GM21825 (cell line): ENCODE measurements around the gene BRSK1.
"Not testable (repeated sequence)": the region's sequence is repeated elsewhere in the genome, so short reads cannot be mapped to it uniquely, and the experiment has no call there.

Experiments
- ATAC-seq: cut with Tn5 transposase; IDR thresholded peaks from one replicate; pipeline ENCODE4 v1.9.1; 2021; ENCODE audit warnings: mild to moderate bottlenecking, moderate library complexity; ENCODE audit not compliant: unreplicated experiment

Gene BRSK1

GRCh38 chr19:55325172-55325571 lies 41.4 kb downstream of the BRSK1 start, which contains the start of gene TMEM150B:
TMEM150B (minus strand) TSS chr19:55325341; CDS start chr19:55321036, 4,305 bp downstream.
- ATAC-seq = no peak

- not testable (repeated sequence) for ATAC-seq
Measured at GRCh38 chr19:55328774-55329318, 45.0 kb downstream of the BRSK1 start.

- ATAC-seq = not testable (repeated sequence)
Measured at GRCh38 chr19:55329791-55330190, 46.0 kb downstream of the BRSK1 start.

- no peak for ATAC-seq
Measured at GRCh38 chr19:55333870-55334269, 50.1 kb downstream of the BRSK1 start.

- no peak for ATAC-seq
Measured at GRCh38 chr19:55336101-55336500, 52.3 kb downstream of the BRSK1 start.

- peak; percentile 72 for ATAC-seq
Measured at GRCh38 chr19:55339105-55339888, 55.5 kb downstream of the BRSK1 start, which contains the start of gene KMT5C. KMT5C (plus strand) TSS chr19:55339876; CDS start chr19:55341937, 2,061 bp downstream.

- ATAC-seq = no peak
Measured at GRCh38 chr19:55339889-55340783, 56.3 kb downstream of the BRSK1 start.

- ATAC-seq = no peak
Measured at GRCh38 chr19:55340784-55341147, 57.0 kb downstream of the BRSK1 start.

GRCh38 chr19:55341171-55341588 lies 57.4 kb downstream of the BRSK1 start:
- ATAC-seq = no peak

GRCh38 chr19:55341595-55342531 lies 58.1 kb downstream of the BRSK1 start:
- no peak for ATAC-seq

GRCh38 chr19:55344444-55344843 lies 60.6 kb downstream of the BRSK1 start:
- ATAC-seq = no peak

- ATAC-seq = no peak
Measured at GRCh38 chr19:55345101-55345817, 61.5 kb downstream of the BRSK1 start.

- no peak for ATAC-seq
Measured at GRCh38 chr19:55345818-55346724, 62.3 kb downstream of the BRSK1 start.

- ATAC-seq = no peak
Measured at GRCh38 chr19:55346725-55347441, 63.1 kb downstream of the BRSK1 start.

- ATAC-seq = no peak
Measured at GRCh38 chr19:55347442-55348009, 63.7 kb downstream of the BRSK1 start.

- ATAC-seq = no peak
Measured at GRCh38 chr19:55348317-55349034, 64.7 kb downstream of the BRSK1 start.
